Measurements from ENCODE around the gene B4GALNT2.

The B4GALNT2 gene

GRCh38 chr17:49224198-49224996, 91.8 kb downstream of the B4GALNT2 start:
- no peak for DNase-seq (ENCODE audit: extremely low read depth, low read depth)
- TF ChIP-seq, protein P1, sequence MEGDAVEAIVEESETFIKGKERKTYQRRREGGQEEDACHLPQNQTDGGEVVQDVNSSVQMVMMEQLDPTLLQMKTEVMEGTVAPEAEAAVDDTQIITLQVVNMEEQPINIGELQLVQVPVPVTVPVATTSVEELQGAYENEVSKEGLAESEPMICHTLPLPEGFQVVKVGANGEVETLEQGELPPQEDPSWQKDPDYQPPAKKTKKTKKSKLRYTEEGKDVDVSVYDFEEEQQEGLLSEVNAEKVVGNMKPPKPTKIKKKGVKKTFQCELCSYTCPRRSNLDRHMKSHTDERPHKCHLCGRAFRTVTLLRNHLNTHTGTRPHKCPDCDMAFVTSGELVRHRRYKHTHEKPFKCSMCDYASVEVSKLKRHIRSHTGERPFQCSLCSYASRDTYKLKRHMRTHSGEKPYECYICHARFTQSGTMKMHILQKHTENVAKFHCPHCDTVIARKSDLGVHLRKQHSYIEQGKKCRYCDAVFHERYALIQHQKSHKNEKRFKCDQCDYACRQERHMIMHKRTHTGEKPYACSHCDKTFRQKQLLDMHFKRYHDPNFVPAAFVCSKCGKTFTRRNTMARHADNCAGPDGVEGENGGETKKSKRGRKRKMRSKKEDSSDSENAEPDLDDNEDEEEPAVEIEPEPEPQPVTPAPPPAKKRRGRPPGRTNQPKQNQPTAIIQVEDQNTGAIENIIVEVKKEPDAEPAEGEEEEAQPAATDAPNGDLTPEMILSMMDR (IDR thresholded peaks at IDR 0.05; ENCODE audit: low read depth, low read length, missing control alignments), result no peak
- no peak overlapping the region for H3K4me3 ChIP-seq (replicated peaks; ENCODE audit: low read depth, low read length)

DNA sequence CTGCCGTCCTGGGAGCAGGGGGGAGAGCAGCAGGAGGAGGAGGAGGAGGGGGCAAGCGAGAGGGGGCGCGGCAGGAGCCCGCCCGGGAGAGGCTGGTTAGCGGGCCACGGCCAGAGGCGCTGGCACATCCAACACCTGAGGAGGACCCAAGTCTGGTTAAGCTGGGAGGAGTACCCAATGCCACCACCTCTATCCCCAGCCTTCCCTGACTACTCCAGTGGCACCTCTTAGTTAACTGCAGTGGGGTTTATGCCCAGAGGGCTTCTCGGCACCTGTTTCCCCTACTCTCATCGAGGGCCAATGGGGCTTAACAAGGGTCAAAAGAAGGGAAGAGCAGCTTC, 92.4 kb downstream of the B4GALNT2 start:
- no peak for DNase-seq (ENCODE audit: extremely low read depth, low read depth)
- TF ChIP-seq, protein P1 (IDR thresholded peaks at IDR 0.05; ENCODE audit: low read depth, low read length, missing control alignments), result no peak
- no peak overlapping the region for H3K4me3 ChIP-seq (replicated peaks; ENCODE audit: low read depth, low read length)

- no peak overlapping the region for H3K4me3 ChIP-seq (replicated peaks; ENCODE audit: low read depth, low read length)
- no peak for DNase-seq (ENCODE audit: extremely low read depth, low read depth)
- TF ChIP-seq, protein P1 (IDR thresholded peaks at IDR 0.05; ENCODE audit: low read depth, low read length, missing control alignments), result no peak
Measured at GRCh38 chr17:49225554-49226236, 93.1 kb downstream of the B4GALNT2 start.

Measured in HFF-Myc (cell line).